Measurements from ENCODE around the gene BOLA3.
A peak's percentile ranks its signal among the peaks of the same experiment; 100 is the strongest.

Gene BOLA3

GRCh38 chr2:74111380-74111779, 36.3 kb downstream of the BOLA3 start:
- DNase-seq (ENCODE audit: low read depth): no peak
- TF ChIP-seq, protein P1, sequence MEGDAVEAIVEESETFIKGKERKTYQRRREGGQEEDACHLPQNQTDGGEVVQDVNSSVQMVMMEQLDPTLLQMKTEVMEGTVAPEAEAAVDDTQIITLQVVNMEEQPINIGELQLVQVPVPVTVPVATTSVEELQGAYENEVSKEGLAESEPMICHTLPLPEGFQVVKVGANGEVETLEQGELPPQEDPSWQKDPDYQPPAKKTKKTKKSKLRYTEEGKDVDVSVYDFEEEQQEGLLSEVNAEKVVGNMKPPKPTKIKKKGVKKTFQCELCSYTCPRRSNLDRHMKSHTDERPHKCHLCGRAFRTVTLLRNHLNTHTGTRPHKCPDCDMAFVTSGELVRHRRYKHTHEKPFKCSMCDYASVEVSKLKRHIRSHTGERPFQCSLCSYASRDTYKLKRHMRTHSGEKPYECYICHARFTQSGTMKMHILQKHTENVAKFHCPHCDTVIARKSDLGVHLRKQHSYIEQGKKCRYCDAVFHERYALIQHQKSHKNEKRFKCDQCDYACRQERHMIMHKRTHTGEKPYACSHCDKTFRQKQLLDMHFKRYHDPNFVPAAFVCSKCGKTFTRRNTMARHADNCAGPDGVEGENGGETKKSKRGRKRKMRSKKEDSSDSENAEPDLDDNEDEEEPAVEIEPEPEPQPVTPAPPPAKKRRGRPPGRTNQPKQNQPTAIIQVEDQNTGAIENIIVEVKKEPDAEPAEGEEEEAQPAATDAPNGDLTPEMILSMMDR (IDR thresholded peaks at IDR 0.05; ENCODE audit: insufficient read depth, low read depth, low read length, missing control alignments): no peak
- no peak overlapping the region for H3K4me3 ChIP-seq (ENCODE audit: low read depth, low read length)

GRCh38 chr2:74110537-74110936, 37.2 kb downstream of the BOLA3 start:
- TF ChIP-seq, protein P1 (IDR thresholded peaks at IDR 0.05; ENCODE audit: insufficient read depth, low read depth, low read length, missing control alignments): no peak
- no peak for DNase-seq (ENCODE audit: low read depth)
- no peak overlapping the region for H3K4me3 ChIP-seq (ENCODE audit: low read depth, low read length)

- TF ChIP-seq, protein P1 (IDR thresholded peaks at IDR 0.05; ENCODE audit: insufficient read depth, low read depth, low read length, missing control alignments): no peak
- no peak for DNase-seq (ENCODE audit: low read depth)
These were observed 38.2 kb downstream of the BOLA3 start for GRCh38 chr2:74109551-74109950.

DNA sequence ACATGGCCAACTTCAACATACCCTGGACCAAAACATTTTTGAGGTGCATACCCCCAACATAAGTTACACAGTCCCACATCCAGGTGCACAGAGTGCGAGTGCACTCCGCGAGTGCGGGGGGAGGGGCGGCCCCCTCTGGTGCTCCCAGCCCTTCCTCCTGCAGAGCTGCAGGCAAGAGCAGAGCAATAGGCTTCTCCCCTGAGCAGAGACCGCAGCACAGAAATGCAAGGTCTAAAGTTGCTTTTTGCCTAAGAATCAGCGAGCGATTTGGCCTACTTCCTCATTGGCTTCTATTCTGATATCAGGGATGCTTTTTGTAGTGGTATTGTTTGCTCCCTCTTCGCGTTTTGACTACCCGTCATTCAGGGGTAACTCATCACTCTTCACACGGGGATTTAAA, 40.6 kb downstream of the BOLA3 start:
- DNase-seq (ENCODE audit: low read depth): no peak
- no peak overlapping the region for H3K4me3 ChIP-seq (ENCODE audit: low read depth, low read length)
- TF ChIP-seq, protein P1 (IDR thresholded peaks at IDR 0.05; ENCODE audit: insufficient read depth, low read depth, low read length, missing control alignments): no peak

More at GRCh38 chr2:74109551-74109950, 38.2 kb downstream of the BOLA3 start:
- no peak overlapping the region for H3K4me3 ChIP-seq (ENCODE audit: low read depth, low read length)

GRCh38 chr2:74105413-74105812, 42.3 kb downstream of the BOLA3 start:
- no peak overlapping the region for H3K4me3 ChIP-seq (ENCODE audit: low read depth, low read length)
- TF ChIP-seq, protein P1 (IDR thresholded peaks at IDR 0.05; ENCODE audit: insufficient read depth, low read depth, low read length, missing control alignments): no peak
- no peak for DNase-seq (ENCODE audit: low read depth)

DNA sequence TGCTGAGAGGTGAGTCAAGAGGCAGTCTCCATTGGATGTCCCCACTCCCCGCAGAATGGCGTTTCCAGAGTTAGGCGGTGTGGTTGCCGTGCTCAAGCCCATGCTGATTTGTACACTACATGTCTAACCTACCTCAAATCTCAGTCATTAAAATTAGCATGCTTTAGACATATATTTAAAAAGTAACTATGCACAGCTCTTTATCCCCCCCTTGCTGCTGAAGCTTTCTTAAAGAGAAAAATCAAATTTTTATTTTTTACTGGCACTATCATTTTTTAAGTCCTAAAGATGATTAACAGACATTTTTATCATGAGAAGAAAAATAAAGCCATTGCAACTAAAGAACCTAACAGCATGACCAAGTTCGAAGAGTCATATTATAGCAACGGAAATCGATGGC, 42.9 kb downstream of the BOLA3 start:
- DNase-seq (ENCODE audit: low read depth): no peak
- TF ChIP-seq, protein P1 (IDR thresholded peaks at IDR 0.05; ENCODE audit: insufficient read depth, low read depth, low read length, missing control alignments): peak; percentile 5
- no peak overlapping the region for H3K4me3 ChIP-seq (ENCODE audit: low read depth, low read length)

DNA sequence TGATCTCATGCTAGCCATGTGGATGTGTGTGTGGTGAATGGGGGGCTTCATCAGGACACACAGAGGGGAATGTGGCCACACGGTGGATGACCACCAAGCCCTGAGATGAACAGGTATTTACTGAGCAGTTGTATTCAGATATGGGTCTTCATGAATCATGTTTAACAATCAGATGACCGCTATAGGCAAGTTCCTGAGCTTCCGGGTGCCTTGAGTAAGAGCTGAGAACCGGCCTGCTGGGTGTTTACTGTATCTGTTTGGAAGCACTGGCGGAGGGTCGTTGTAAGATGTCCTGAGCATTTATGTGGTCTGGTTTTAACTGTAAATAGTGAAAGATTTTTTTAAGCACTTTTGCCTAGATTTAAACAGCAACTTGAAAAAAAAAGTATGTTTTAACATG, 43.9 kb downstream of the BOLA3 start:
- H3K4me3 ChIP-seq (ENCODE audit: low read depth, low read length): no peak overlapping the region
- TF ChIP-seq, protein P1 (IDR thresholded peaks at IDR 0.05; ENCODE audit: insufficient read depth, low read depth, low read length, missing control alignments): no peak
- no peak for DNase-seq (ENCODE audit: low read depth)

All from GM12865 (cell line).